GM21576 (cell line): ENCODE measurements around the gene EEIG2.

ENCODE experiments used
- ATAC-seq: cut with Tn5 transposase; IDR thresholded peaks from one replicate; pipeline ENCODE4 v1.9.1; 2021; ENCODE audit warnings: mild to moderate bottlenecking, moderate library complexity; ENCODE audit not compliant: unreplicated experiment

EEIG2 gene

GRCh38 chr1:108575375-108575774, 15.5 kb downstream of the EEIG2 start:
- ATAC-seq: no peak

DNA sequence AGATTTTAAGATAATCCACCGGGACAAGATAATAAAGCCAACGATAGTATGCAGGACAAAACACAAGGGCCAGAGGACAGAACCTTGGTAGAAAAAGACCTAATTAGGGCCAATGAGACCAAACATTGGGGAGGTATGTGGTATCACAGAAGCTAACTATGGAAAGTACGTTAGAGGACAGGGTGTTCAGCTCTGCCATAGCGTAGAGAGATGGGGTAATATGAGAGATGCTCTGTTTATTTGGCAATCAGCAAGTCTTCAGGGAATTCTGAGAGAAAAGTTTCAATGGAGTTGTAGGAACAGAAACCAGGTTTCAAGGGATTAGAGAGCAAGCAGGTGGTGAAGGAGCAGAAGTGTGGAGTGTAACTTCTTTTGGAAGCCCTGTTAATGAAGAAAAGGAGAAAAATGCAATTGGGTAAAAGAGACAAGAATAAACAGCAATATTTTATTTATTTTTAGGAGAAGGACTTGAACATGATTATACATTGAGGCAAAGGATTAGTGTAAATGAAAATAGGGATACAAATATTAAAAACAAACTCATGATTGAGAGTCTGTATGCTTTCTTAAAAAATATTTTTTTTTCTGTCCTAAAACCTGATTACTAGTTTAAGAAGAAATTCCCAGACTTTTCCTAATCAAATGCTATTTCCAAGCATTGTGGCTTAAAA, 24.0 kb downstream of the EEIG2 start:
- no peak for ATAC-seq

DNA sequence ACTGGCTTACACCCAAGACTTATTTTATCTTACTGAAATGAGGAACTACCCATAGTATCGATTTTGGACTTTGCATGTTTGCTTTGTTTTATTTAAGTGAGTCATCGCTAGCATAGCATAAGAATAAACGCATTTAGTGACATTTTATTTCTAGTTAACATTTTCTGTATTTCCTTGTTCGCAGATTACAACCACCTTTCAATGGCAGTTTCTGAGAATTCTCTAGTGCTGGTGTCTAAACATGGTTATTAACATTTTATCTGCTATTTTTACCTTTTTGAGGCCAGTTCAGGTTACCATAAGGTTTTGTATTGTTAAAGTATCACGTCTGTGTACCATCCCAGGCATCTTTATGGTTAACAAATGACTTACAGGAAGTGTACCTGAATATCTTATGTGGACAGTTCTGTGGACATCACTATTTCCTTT, 24.5 kb downstream of the EEIG2 start:
- ATAC-seq: no peak

DNA sequence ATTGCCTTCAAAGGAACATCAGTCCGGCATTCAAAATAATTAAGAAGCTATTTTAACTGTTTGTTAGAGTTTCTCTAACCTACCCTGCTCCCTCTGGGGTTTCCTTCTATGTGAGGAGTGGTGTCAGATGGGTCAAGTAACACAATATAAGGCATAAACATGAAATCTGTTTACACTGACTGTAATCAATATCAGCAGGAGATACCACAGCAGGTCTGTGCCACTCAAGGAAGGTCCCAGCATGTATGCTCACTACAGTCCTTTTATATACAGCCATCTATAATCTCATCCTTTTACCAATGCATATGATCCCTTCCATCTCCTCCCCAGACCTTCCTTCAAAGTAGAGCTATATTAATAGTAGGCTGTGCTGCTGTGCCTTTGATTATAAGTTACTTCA, 25.4 kb downstream of the EEIG2 start:
- no peak for ATAC-seq

- ATAC-seq: no peak
These were observed 30.5 kb downstream of the EEIG2 start for GRCh38 chr1:108590441-108590840.

DNA sequence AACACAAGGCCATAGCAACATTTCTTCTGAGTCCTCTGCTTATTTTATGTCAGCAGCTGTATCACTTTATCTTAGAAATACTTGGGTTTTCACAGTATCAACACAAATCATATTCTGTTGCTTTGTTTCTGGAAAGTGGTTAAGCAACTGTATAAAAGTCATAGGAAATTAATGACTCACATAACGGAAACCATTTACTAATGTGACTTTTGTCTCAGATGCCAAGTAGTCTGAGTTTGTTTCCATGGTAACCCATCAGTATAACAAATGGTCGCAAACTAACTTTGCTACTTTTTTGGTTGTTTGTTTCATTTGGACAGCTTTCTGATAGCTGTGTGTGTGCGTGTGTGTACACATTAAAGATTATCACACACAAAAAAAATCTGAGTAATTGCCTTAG, 31.1 kb downstream of the EEIG2 start:
- ATAC-seq: no peak

GRCh38 chr1:108591466-108591865, 31.6 kb downstream of the EEIG2 start:
- ATAC-seq: no peak

GRCh38 chr1:108592030-108592759, 32.3 kb downstream of the EEIG2 start:
- ATAC-seq: peak; percentile 69

DNA sequence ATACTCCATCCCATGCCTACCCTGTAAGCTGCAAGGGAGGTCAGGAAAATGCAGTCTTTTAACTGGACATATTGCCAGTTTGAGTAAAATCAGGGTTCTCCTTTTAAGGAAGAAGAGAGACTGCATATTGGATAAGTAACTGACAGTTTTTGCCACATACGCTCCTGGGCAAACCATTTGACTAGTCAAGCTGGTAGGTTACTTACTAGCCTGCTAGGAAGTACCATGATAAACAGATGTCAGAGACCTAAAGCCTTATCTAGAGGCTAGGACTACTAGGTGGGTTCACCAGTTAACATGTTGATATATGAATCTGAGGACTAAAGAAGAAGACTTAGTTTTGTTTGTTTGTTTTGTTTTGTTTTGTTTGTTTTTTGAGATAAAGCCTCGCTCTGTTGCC, 33.5 kb downstream of the EEIG2 start:
- ATAC-seq: no peak

- ATAC-seq: no peak
These were observed 35.6 kb downstream of the EEIG2 start for GRCh38 chr1:108595507-108595906.

- ATAC-seq: no peak
These were observed 37.1 kb downstream of the EEIG2 start for GRCh38 chr1:108597041-108597440.

DNA sequence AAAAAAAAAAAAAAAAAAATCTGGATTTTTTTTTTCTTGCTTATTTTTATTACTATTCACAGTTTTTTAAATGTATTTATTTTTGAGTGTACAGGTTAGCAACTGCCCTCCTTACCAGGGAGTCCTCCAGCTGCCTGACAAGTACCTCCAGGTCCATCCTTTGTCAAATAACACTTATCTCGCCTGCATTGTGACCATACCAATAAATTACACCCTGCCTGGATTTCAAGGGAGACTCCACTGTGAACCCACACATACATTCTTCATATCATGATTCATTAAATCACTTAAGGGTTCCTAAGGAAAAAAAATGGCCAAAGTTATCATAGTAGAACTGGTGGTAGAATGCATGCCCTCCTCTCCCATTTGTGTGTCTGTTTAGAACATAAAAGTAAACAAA, 38.4 kb downstream of the EEIG2 start:
- ATAC-seq: no peak

DNA sequence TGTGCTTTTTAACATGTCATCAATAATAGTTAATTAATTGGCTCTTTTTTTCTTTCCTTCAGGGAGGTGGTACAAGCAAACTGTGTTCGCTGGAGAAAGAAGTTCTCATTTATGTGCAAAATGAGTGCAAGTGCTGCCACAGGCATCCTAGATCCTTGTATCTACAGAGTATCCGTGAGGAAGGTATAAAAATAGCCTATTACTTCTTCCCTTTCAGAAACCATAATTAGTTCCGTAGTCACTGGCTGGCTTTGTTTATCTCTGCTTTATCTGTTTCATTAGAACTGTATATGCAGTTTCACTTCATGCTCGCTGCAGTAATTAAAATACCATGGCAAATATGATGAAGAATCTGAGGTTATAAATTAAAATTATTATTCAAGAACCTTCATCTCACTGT, 40.6 kb downstream of the EEIG2 start:
- ATAC-seq: no peak

DNA sequence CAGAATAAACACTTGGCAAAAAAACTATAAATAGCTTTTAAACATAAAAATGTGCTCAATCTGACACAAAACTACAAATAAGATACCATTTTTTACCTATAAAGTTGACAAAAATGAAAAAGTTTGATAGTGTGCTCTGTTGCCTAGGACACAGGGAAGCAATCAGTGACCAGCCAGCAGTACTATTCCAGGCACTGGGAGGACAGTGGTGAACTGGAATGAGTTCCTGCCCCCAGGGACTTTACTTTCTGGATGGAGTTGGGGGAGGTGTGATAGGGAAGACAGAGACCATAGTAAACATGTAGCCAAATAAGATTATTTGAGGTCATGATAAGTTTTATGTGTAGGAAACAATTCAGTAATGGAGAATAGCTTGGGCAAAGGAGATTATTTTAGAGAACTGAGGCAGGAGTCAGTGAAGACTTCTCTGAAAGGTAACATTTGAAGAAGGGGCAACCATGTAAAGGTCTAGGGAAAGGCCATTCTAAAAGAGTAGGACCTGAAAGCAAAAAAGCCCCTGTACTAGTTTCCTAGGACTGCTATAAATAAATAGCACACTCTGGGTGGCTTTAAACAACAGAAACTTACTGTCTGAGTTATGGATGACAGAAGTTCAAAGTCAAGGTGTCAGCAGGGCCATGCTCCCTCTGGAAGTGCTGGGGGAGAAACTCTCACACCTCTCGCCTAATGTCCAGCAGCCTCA, 42.0 kb downstream of the EEIG2 start:
- no peak for ATAC-seq

GRCh38 chr1:108605633-108606032, 45.7 kb downstream of the EEIG2 start:
- ATAC-seq: no peak

GRCh38 chr1:108606478-108606877, 46.6 kb downstream of the EEIG2 start:
- ATAC-seq: no peak

DNA sequence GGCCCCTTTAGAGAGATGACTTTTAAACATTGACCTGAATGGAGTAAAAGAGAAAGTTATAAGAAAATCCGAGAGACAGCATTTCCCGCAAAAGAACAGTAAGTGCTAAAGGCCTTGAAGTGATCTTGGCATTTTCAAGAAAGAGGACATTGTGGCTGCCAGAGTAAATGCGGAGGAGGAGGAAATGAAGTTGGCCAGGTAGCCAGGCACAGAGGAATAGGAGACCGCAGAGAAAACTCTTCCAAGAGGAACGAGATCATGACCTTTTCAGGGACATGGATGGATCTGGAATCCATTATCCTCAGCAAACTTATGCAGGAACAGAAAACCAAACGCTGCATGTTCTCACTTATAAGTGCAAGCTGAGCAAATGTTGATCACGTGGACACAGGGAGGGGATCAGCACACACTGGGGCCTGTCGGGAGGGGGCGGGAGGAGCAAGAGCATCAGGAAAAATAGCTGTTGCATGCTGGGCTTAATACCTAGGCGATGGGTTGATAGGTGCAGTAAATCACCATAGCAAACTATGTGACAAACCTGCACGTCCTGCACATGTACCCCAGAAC, 49.7 kb downstream of the EEIG2 start:
- no peak for ATAC-seq
